ENCODE results near the gene LBH. TPM values are rescaled to one million over a fixed set of nuclear protein-coding genes. Genes with fewer than 3 reads are reported as not detected.

The LBH gene
- polyA plus RNA-seq, 1 of the 3 experiments (the other 2 are of a cell fraction) = 22.8 TPM

DNA sequence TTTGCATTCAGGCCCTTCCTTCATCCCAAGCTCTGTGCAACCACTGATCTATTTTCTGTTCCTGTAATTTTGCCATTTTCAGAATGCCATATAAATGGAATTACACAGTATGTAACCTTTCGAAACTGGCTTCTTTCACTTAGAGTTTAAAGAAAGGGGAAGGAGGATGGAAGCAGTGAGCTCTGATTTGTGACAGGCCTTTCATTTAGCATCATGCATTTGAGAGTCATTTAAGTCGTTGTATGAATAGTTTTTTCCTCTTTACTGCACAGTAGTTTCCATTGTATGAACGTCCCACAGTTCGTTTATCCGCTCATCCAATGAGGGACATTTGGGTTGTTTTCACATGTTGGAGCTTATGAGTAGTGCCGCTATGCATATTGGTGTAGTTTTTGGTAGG is 67.0 kb downstream of the LBH start:
- H3K79me2 ChIP-seq (ENCODE audit: insufficient read depth) = no peaks in the 10 kb centered on the region
- H3K36me3 ChIP-seq (replicated peaks in 1 of 2; ENCODE audit: control insufficient read depth in 1 of 2, insufficient read depth in 2 of 2, low read length in 1 of 2) = no peaks in the 10 kb centered on the region
- H3K9ac ChIP-seq = no peak overlapping the region
- POLR2A ChIA-PET = no interaction called here
- H3K9me2 ChIP-seq = no peaks in the 10 kb centered on the region
- no peak for DNase-seq
- no peaks in the 10 kb centered on the region for H3K9me3 ChIP-seq
- no peaks in the 10 kb centered on the region for H4K20me1 ChIP-seq (ENCODE audit: insufficient read depth)
- H3F3A ChIP-seq (replicated peaks; ENCODE audit: insufficient read depth) = peaks cover 15% of the 10 kb centered on the region
- H3K4me2 ChIP-seq = no peak overlapping the region
- TF ChIP-seq RFX5 (IDR thresholded peaks at IDR 0.05; ENCODE audit: low read length) (no peak), SMC3 (IDR thresholded peaks at IDR 0.05; ENCODE audit: low read depth, low read length) (no peak), SIN3A (IDR thresholded peaks at IDR 0.05; ENCODE audit: borderline replicate concordance, low read depth, low read length) (no peak), FOXJ3 (CRISPR knock-in tag; IDR thresholded peaks at IDR 0.05) (no peak), GATA2 (CRISPR knock-in tag; IDR thresholded peaks at IDR 0.05) (no peak), TCF12 (IDR thresholded peaks at IDR 0.05) (no peak)
- TF ChIP-seq, protein P1, sequence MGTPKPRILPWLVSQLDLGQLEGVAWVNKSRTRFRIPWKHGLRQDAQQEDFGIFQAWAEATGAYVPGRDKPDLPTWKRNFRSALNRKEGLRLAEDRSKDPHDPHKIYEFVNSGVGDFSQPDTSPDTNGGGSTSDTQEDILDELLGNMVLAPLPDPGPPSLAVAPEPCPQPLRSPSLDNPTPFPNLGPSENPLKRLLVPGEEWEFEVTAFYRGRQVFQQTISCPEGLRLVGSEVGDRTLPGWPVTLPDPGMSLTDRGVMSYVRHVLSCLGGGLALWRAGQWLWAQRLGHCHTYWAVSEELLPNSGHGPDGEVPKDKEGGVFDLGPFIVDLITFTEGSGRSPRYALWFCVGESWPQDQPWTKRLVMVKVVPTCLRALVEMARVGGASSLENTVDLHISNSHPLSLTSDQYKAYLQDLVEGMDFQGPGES (IDR thresholded peaks at IDR 0.05; ENCODE audit: low read depth, low read length) = no peak
- TF ChIP-seq, protein P2, sequence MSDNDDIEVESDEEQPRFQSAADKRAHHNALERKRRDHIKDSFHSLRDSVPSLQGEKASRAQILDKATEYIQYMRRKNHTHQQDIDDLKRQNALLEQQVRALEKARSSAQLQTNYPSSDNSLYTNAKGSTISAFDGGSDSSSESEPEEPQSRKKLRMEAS (IDR thresholded peaks at IDR 0.05; ENCODE audit: low read depth) = no peak
- peaks cover 27 to 35% of the 10 kb centered on the region in 2 experiments for H3K4me1 ChIP-seq (ENCODE audit: control insufficient read depth in 1 of 2, insufficient read depth in 2 of 2, low read depth in 1 of 2, low read length in 1 of 2)
- H3K27ac ChIP-seq (ENCODE audit: low read depth in 2 of 2, low read length in 1 of 2) = no peak overlapping the region
- H2AFZ ChIP-seq (ENCODE audit: low read depth) = no peak overlapping the region
- 87% methylated on average over 6 of the region's 6 CpGs for WGBS (ENCODE audit: low lambda C conversion rate)
- H3K4me3 ChIP-seq (ENCODE audit: low read depth in 2 of 2, low read length in 1 of 2) = no peak overlapping the region
- no peaks in the 10 kb centered on the region for H3K27me3 ChIP-seq (ENCODE audit: insufficient read depth)
- CTCF ChIA-PET = interaction anchor here (0.6 to 1.4 kb wide), 7 partner anchors 16 to 413 kb away, joined by 3 to 4 read pairs (median 3); no protein-coding TSS in a partner anchor

DNA sequence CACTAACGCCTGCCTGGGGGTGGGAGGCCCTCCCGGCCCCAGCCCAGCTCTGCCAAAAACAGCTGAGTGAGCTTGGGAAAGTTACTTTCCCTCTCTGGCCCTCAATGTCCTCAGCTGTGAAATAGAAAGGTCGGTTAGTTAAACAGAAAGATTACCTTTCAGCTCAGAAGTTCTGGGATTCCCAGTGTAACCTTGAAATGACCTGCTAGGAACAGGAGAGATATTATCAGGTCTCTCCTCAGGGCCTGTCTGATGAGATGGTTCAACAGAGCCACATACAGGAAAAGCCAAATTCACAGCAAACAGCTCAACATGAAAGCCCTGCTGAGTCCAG is 68.8 kb downstream of the LBH start:
- no peaks in the 10 kb centered on the region for H3K9me3 ChIP-seq
- no peaks in the 10 kb centered on the region for H3K27me3 ChIP-seq (ENCODE audit: insufficient read depth)
- no peaks in the 10 kb centered on the region for H4K20me1 ChIP-seq (ENCODE audit: insufficient read depth)
- H3K27ac ChIP-seq (ENCODE audit: low read depth in 2 of 2, low read length in 1 of 2) = peak overlapping the region; percentile 84 to 87
- peaks cover 12% of the 10 kb centered on the region for H3F3A ChIP-seq (replicated peaks; ENCODE audit: insufficient read depth)
- ChIA-PET POLR2A (interaction anchor here (1.2 kb wide), 1 partner anchor 122 kb away, joined by 4 read pairs; no protein-coding TSS in a partner anchor), CTCF (interaction anchor here (0.9 to 1.5 kb wide), 4 partner anchors 61 to 412 kb away, joined by 3 read pairs; no protein-coding TSS in a partner anchor)
- H3K79me2 ChIP-seq (ENCODE audit: insufficient read depth) = no peaks in the 10 kb centered on the region
- WGBS (ENCODE audit: low lambda C conversion rate) = 35% methylated on average over 3 of the region's 3 CpGs
- peak overlapping the region; percentile 62 for H3K9ac ChIP-seq
- peak overlapping the region in 1 of 2 experiments; percentile 2; a peak in 1 of 4 replicates for H3K4me3 ChIP-seq (ENCODE audit: low read depth in 2 of 2, low read length in 1 of 2)
- H2AFZ ChIP-seq (ENCODE audit: low read depth) = 0 out of 2 replicates have a peak overlapping the region, but pooled peaks have one; percentile 2
- no peaks in the 10 kb centered on the region for H3K9me2 ChIP-seq
- H3K4me2 ChIP-seq = peak overlapping the region; percentile 48
- H3K36me3 ChIP-seq (replicated peaks in 1 of 2; ENCODE audit: control insufficient read depth in 1 of 2, insufficient read depth in 2 of 2, low read length in 1 of 2) = no peaks in the 10 kb centered on the region
- H3K4me1 ChIP-seq (ENCODE audit: control insufficient read depth in 1 of 2, insufficient read depth in 2 of 2, low read depth in 1 of 2, low read length in 1 of 2) = peaks cover 27 to 31% of the 10 kb centered on the region in 2 experiments
- TF ChIP-seq GATA2 (CRISPR knock-in tag; IDR thresholded peaks at IDR 0.05) (0 out of 2 replicates have a peak, but pooled peaks have one; percentile 17), ELF1 (IDR thresholded peaks at IDR 0.05) (no peak), RAD21 (IDR thresholded peaks at IDR 0.05; ENCODE audit: low read length) (peak; percentile 20; the same call in 1 of the 2 replicates), NFIC (IDR thresholded peaks at IDR 0.05; ENCODE audit: borderline replicate concordance) (no peak), NRF1 (IDR thresholded peaks at IDR 0.05; ENCODE audit: low read depth, low read length) (no peak), CHD2 (IDR thresholded peaks at IDR 0.05; ENCODE audit: low read length, partially characterized antibody) (no peak)
- DNase-seq = no peak

All from SK-N-SH (cell line).